Kidney (tissue), 14 donors: ENCODE data around the gene NAV1. TPM values are rescaled to one million over a fixed set of nuclear protein-coding genes. Genes with fewer than 3 reads are reported as not detected.

Experiments used
- DNase-seq, 5 donors: peaks; one replicate each; pipeline ENCODE4 v3.0.0-alpha.2; 2013 to 2020
- FAIRE-seq: peaks from 2 replicates; lab custom pipeline; 2012; peaks lifted over from hg19 to GRCh38; lab: Jason Lieb, UNC
- H3K27ac ChIP-seq, 2 donors: one replicate each; pipeline ENCODE4 v1.7.0; 2013; ENCODE audit warnings: low read depth in 2 of 2, low read length in 2 of 2, inconsistent platforms in 1 of 2
- H3K27me3 ChIP-seq: one replicate; pipeline ENCODE4 v1.7.1; 2013; ENCODE audit warnings: low read length, inconsistent platforms; ENCODE audit not compliant: control insufficient read depth, insufficient read depth
- H3K36me3 ChIP-seq, 3 donors: one replicate each; pipeline versions ENCODE4 v1.7.0 to v1.7.1; 2013; ENCODE audit warnings: low read length in 3 of 3, control low read depth in 1 of 3, inconsistent platforms in 1 of 3; ENCODE audit not compliant: insufficient read depth in 3 of 3, control insufficient read depth in 2 of 3
- H3K4me1 ChIP-seq, 3 donors: one replicate each; pipeline versions ENCODE4 v1.7.0 to v1.7.1; 2013; ENCODE audit warnings: low read length in 3 of 3, inconsistent platforms in 1 of 3, low read depth in 1 of 3; ENCODE audit not compliant: control insufficient read depth in 2 of 3, insufficient read depth in 2 of 3
- H3K4me3 ChIP-seq, 3 donors: one replicate each; pipeline versions ENCODE4 v1.7.0 to v1.8.1; 2013; ENCODE audit warnings: low read length in 3 of 3, control low read depth in 1 of 3, inconsistent platforms in 1 of 3
- H3K9ac ChIP-seq, 3 donors: one replicate each; pipeline versions ENCODE4 v1.7.0 to v1.7.1; 2013; ENCODE audit warnings: low read length in 3 of 3, control low read depth in 1 of 3, inconsistent platforms in 1 of 3
- H3K9me3 ChIP-seq, 3 donors: one replicate each; pipeline versions ENCODE4 v1.7.0 to v1.7.1; 2013; ENCODE audit warnings: low read length in 3 of 3, control low read depth in 1 of 3, inconsistent platforms in 1 of 3; ENCODE audit not compliant: control insufficient read depth in 2 of 3, insufficient read depth in 1 of 3
- intact Hi-C: fragments of 100-400 bp; cut with DNase I; formaldehyde crosslinking; loops from one replicate; pipeline ENCODE4 v1.11.1; 2022
- polyA plus RNA-seq: library from polyadenylated mRNA; stranded (reverse); fragments of 350-450 nt; fragmentation: Illumina TruSeq; extraction: RNeasy Lipid Tissue Mini Kit (QIAGEN cat#74804); gene quantifications from one replicate; pipeline ENCODE4 v1.2.3, GENCODE V29; 2014; ENCODE audit warnings: low read depth, low replicate concordance; ENCODE audit not compliant: insufficient read depth
- total RNA-seq: library from RNA; stranded (reverse); fragmentation: NEBNext Ultra II Directional; extraction: Animal tissue kit (Norgen Biotek cat#: 25700); gene quantifications from one replicate; pipeline ENCODE4 v1.2.1, GENCODE V29; 2021
- TF ChIP-seq, protein P1 (sequence below): IDR thresholded peaks from 3 replicates; pipeline ENCODE4 v1.5.1; 2012; ENCODE audit warnings: mild to moderate bottlenecking, moderate library complexity, borderline replicate concordance; ENCODE audit not compliant: insufficient read depth; ENCODE audit errors: extremely low read depth
- donor health status: control.
- donor health status: control.
- donor health status: control.
- donor health status: control.
- donor health status: control.
- donor health status: DM: yes; HTN: yes; CAD: no.
- donor health status: Normal renal cell carcinoma (clear cell type).

NAV1 gene
- total and polyA plus RNA-seq, 2 donors from 2014 or later, result 1.7 to 23.0 TPM

DNA sequence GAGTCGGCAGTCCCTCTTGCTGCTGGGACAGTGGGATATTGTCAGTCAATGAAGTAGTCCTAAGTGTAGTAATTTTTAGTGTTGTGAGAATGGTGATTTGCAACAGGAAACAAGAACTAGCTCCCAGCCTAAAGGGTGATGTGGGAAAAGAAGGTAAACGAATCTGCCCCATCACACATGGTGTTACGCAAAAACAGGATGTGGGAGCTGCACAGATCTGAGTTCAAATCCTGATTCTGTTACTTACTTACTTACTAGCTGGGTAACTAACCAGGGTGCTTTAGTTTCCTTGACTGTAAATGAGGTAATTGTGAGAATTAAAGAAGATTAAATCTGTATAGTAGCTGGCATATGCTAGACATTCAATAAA lies 22.3 kb downstream of the NAV1 start:
- H3K9ac ChIP-seq, result no peak overlapping the region
- H3K27me3 ChIP-seq, result no peaks in the 10 kb centered on the region
- intact Hi-C loops, result loop anchor here (5.0 to 10.0 kb wide), 2 partner anchors 141 to 234 kb away; no protein-coding TSS in a partner anchor
- TF ChIP-seq, protein P1, sequence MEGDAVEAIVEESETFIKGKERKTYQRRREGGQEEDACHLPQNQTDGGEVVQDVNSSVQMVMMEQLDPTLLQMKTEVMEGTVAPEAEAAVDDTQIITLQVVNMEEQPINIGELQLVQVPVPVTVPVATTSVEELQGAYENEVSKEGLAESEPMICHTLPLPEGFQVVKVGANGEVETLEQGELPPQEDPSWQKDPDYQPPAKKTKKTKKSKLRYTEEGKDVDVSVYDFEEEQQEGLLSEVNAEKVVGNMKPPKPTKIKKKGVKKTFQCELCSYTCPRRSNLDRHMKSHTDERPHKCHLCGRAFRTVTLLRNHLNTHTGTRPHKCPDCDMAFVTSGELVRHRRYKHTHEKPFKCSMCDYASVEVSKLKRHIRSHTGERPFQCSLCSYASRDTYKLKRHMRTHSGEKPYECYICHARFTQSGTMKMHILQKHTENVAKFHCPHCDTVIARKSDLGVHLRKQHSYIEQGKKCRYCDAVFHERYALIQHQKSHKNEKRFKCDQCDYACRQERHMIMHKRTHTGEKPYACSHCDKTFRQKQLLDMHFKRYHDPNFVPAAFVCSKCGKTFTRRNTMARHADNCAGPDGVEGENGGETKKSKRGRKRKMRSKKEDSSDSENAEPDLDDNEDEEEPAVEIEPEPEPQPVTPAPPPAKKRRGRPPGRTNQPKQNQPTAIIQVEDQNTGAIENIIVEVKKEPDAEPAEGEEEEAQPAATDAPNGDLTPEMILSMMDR, result no peak
- no peak overlapping the region for H3K4me3 ChIP-seq
- no peak overlapping the region for H3K27ac ChIP-seq
- H3K4me1 ChIP-seq, result peaks cover 0 to 2% (median 0%) of the 10 kb centered on the region in 3 donors
- H3K9me3 ChIP-seq, result no peaks in the 10 kb centered on the region
- DNase-seq (no peak), FAIRE-seq (no peak)
- H3K36me3 ChIP-seq, result no peaks in the 10 kb centered on the region

DNA sequence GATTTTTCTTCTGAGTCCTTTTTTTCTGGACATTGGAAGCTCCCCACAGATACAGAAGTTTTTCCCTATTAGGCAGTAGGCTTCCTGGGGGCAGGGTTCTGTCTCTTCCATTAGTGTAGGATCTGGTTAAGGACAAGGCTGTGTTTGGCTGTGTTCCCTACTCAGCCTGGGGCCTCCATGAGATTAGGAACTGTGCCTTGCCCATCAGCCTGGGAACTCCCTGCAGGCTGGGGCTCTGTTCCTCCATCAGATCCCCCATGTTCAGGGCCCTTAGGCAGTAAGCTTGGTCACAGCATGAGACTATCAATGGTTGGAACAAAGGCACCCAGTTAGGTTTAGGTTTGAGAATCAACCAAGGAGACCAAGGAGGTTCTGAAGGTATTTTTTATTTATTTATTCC lies 22.7 kb downstream of the NAV1 start:
- DNase-seq (peak in 1 of 5 donors; percentile 2), FAIRE-seq (no peak)
- H3K4me1 ChIP-seq, result peaks cover 0 to 2% (median 0%) of the 10 kb centered on the region in 3 donors
- no peaks in the 10 kb centered on the region for H3K9me3 ChIP-seq
- no peak overlapping the region for H3K4me3 ChIP-seq
- H3K27ac ChIP-seq, result no peak overlapping the region
- TF ChIP-seq, protein P1, result no peak
- no peak overlapping the region for H3K9ac ChIP-seq
- H3K36me3 ChIP-seq, result no peaks in the 10 kb centered on the region
- H3K27me3 ChIP-seq, result no peaks in the 10 kb centered on the region
- intact Hi-C loops, result loop anchor here (5.0 to 10.0 kb wide), 2 partner anchors 141 to 233 kb away; no protein-coding TSS in a partner anchor

DNA sequence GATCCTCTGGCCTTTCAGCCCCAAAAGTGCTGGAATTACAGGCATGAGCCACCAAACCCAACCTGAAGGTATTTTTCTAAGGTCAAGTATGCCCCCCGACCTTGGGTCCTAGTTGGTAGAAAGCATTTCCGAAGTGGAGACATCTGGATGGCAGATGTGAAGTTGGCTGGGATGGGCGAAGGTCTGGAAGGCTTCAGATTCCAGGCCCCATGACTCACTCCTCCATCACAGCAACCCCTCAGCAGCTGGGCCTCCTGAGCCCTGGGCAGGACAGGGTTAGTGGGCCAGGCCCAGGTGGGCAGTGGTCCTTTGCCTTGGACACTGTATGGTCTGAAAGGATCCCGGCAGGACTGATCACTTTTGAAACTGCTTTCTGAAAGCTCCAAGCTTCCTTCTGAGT lies 23.3 kb downstream of the NAV1 start:
- intact Hi-C loops, result loop anchor here (5.0 to 10.0 kb wide), 2 partner anchors 140 to 233 kb away; no protein-coding TSS in a partner anchor
- H3K4me3 ChIP-seq, result no peak overlapping the region
- no peak overlapping the region for H3K27ac ChIP-seq
- H3K4me1 ChIP-seq, result peaks cover 0 to 2% (median 0%) of the 10 kb centered on the region in 3 donors
- H3K9ac ChIP-seq, result no peak overlapping the region
- H3K9me3 ChIP-seq, result no peaks in the 10 kb centered on the region
- FAIRE-seq (no peak), DNase-seq (peak in 1 of 5 donors; percentile 13)
- TF ChIP-seq, protein P1, result no peak
- no peaks in the 10 kb centered on the region for H3K27me3 ChIP-seq
- H3K36me3 ChIP-seq, result no peaks in the 10 kb centered on the region
